Hepatocyte (in vitro differentiated cells): ENCODE results near the gene KIF25.

Experiments
- CTCF ChIP-seq: fragments of 200-600 bp; sonication (generic); IDR thresholded peaks from 2 replicates; pipeline ENCODE4 v1.5.1; 2016; ENCODE audit warnings: antibody characterized with exemption, mild to moderate bottlenecking; ENCODE audit not compliant: poor library complexity
- EZH2 ChIP-seq: fragments of 200-600 bp; sonication (generic); IDR thresholded peaks from 2 replicates; pipeline ENCODE4 v1.6.1; 2016; ENCODE audit warnings: antibody characterized with exemption, mild to moderate bottlenecking, borderline replicate concordance
- EZH2phosphoT487 ChIP-seq: fragments of 200-600 bp; sonication (generic); IDR thresholded peaks from one replicate; pipeline ENCODE4 v1.6.1; 2018; ENCODE audit warnings: antibody characterized with exemption, mild to moderate bottlenecking, low read depth, moderate library complexity; ENCODE audit not compliant: unreplicated experiment, severe bottlenecking

DNA sequence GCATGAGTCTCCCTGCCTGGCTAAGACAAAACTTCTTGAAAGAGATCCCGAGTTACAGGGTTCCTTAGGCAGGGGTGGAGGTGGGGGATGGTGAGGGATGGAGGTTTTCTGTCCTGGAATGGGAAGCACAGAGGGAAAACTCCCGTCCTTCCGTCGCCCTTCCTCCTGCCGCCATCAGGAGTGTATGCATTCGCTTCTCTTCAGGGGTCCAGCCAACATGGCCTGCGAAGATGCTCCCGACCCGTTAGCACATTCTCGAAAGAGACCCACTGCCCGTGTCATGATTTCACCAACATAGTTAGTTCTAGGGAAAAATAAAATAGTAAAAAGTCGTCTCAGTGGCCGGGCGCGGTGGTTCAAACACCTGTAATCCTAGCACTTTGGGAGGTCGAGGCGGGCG is 37.1 kb downstream of the KIF25 start:
- TF ChIP-seq CTCF (no peak), EZH2 (no peak), EZH2phosphoT487 (no peak)
